GM12801 (cell line): ENCODE measurements around the gene PRKACA.

Source experiments
- TF ChIP-seq, protein P1 (sequence below): IDR thresholded peaks from one replicate; pipeline ENCODE4 v1.5.1; 2011; ENCODE audit warnings: control low read depth; ENCODE audit not compliant: insufficient read length; ENCODE audit errors: extremely low read depth

The PRKACA gene

DNA sequence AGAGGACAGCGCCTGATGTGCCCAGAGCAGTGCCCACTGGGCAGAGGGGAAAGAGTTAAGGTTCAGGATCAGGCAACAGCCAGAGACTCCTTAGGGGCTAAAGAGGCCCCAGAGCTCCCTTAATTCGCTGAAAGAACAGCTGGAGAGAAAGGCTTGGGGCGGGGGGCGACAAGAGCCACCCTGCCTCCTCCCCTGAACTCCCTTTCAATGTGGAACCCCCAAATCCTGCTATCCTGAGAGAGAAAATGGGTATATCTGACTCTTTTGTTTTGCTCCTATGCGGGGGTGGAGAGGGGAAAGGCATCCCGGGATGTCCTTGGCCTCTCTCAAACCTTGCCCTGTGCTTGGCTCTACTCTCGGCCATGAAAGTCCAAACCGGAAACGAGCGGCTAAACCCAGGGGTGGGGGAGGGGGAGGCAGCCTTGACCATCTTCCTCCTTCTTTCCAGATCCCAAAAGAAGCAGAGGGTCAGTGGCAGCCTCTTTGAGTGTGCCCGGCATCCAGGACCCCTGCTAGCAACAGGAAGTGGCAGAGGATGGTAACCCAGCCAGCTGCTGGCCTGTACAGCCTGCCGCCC, 4.7 kb downstream of the PRKACA start:
- TF ChIP-seq, protein P1, sequence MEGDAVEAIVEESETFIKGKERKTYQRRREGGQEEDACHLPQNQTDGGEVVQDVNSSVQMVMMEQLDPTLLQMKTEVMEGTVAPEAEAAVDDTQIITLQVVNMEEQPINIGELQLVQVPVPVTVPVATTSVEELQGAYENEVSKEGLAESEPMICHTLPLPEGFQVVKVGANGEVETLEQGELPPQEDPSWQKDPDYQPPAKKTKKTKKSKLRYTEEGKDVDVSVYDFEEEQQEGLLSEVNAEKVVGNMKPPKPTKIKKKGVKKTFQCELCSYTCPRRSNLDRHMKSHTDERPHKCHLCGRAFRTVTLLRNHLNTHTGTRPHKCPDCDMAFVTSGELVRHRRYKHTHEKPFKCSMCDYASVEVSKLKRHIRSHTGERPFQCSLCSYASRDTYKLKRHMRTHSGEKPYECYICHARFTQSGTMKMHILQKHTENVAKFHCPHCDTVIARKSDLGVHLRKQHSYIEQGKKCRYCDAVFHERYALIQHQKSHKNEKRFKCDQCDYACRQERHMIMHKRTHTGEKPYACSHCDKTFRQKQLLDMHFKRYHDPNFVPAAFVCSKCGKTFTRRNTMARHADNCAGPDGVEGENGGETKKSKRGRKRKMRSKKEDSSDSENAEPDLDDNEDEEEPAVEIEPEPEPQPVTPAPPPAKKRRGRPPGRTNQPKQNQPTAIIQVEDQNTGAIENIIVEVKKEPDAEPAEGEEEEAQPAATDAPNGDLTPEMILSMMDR: no peak

DNA sequence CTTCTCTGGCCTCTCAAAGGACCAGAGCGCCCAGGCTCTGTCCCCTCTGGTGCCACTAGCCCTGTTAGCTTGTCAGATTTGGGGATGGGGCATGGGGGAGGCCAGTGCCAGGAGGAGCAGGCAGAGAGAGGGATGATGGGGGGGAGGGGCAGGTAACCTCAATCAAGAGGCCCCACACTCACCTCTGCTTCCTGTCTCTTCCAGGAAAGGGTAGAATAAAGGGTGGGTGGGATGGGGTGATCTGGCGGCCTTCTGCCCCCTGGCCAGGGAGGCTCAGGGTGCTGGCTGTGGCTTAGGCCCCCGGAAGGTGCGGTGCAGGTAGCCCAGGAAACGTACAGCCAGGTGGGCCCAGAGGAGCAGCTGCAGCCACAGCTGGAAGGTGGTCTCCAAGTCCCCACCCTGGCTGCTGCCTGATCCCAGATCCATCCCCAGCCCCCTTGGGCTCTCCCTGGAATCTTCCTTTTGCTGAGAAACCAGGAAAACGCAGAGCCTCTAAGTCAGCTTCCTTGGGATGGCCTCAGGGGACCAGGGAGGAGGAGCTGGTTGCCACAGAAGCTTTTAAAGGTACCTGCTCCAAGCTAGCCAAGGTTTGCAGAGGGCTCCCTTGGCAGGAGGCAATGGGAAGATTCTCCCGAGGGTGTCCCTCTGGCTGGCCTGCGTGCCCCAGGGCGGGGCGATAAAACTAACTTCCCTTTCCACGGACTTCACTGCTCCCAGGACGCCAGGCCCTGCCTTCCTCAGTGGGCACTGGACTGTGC, 5.3 kb downstream of the PRKACA start:
- TF ChIP-seq, protein P1: no peak

DNA sequence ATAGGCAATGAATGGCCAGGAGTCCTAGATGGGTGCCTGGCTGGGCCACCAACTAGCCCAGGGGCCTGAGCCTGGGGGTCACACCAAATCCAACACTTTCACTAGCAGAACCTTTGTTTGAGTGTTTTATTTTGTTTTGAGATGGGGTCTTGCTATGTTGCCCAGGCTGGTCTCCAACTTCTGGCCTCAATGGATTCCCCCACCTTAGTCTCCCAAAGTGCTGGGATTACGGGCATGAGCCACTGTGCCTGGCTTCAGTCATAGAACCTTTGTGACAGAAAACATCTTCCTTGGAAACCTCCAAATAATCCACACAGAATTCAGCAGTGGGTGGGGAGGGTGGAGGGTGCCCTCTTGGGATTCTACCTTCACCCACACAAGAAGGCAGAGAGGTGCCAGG, 6.1 kb downstream of the PRKACA start:
- TF ChIP-seq, protein P1: no peak

DNA sequence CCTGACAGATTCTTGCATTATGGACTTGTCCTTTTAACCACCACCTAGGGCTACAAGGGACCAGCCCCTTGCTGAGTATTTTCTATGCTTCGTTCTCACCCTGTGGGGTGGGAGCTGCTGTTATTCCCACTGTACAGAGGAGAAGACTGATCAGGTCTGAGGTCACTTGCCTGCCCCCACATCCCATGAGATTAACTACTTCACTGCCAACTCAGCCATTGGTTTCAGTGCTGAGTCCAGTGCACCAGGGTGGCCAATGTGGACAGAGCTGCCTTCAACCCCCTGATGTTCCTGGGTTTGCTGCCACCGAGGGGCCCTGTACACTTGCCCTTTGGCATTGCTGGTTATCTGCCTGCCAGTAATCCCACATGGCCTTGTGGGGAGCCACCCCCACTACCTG, 6.9 kb downstream of the PRKACA start:
- TF ChIP-seq, protein P1: no peak

DNA sequence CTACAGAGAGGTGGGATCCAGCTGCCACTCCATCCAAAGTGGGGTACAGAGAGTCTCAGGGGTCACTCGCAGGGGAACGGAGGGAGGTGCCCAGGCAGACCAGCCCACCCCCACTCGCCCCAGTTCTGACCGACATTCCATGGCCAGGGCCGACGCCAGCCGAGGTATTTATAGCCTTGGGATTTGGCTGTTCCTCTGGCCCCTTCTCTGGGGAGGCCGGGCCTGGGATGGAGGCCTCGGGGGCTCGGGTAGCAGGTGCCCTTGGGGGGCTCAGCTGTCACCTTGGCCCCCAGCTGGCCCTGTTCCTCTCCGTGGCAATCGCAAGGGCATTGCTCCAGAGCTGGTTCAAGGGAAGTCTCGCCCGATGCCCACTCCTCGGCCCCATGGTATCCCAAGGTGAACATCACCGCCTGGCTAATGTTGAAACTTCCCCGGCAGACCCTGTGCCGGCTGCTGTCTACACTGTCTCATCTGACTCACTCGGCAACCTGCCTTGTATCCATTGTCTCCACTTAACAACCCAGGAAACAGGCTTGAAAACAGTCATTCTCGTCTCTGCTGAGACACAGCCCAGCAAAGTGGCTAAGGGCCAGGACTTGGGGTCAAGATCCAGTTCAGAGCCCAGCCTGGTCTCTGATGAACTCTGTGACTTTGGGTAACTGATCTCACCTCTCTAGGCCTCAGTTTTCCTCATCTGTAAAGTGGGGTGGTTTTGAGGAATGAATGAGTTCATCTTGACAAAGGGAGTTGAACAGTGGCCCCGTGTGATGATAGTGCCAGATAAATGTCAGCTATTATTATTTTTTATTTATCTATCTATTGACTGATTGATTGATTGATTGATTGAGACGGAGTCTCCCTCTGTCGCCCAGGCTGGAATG, 9.7 kb downstream of the PRKACA start:
- TF ChIP-seq, protein P1: no peak

DNA sequence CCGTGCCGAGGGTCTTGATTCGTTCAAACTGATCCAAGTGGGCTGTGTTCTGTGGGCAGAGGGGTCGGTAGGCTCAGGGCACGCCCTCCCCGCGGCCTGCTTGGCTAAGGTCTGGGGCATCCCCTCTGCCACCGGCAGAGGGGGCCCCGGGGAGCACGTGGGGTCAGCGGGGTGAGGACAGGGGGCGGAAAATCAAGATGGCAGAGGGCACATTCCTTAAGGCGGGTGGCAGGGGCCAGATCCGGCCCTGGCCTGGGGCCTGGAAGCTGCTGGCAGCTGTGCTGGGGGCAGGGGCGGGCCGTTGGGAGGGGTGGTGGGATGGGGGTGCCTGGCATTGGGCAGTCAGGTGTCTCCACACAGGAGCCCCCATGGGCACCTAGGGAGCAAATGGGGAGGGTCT, 10.7 kb downstream of the PRKACA start:
- TF ChIP-seq, protein P1: no peak

DNA sequence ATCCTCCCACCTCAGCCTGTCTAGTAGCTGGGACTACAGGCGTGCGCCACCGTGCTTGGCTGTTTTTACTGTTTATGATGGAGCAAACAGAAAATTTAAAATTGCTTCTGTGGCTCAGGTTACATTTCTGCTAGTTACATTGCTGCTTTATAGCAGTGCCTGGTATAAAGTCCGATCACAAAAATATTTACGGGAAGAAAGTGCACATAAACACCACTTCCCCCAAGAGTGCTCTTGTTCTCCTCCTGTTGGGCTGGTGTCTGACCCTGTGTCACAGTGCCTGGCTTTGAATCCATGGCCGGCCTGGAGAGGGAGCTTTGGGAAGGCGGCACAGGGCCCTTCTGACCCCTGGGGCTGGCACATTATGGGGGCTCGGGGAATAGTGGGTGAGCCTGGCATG, 11.9 kb downstream of the PRKACA start:
- TF ChIP-seq, protein P1: no peak
